PC-3 (cell line): Measurements from ENCODE around the gene PSG2.
A peak's percentile ranks its signal among the peaks of the same experiment; 100 is the strongest.
"Not testable (repeated sequence)": the region's sequence is repeated elsewhere in the genome, so short reads cannot be mapped to it uniquely, and the experiment has no call there.

Source experiments
- EZH2 ChIP-seq: fragments of 300-600 bp; sonication (generic); IDR thresholded peaks from one replicate; pipeline ENCODE4 v1.6.1; 2017; ENCODE audit warnings: antibody characterized with exemption, mild to moderate bottlenecking, low read length; ENCODE audit not compliant: unreplicated experiment
- EZH2phosphoT487 ChIP-seq: fragments of 300-600 bp; sonication (generic); IDR thresholded peaks from 2 replicates; pipeline ENCODE4 v1.6.1; 2018; ENCODE audit warnings: mild to moderate bottlenecking, antibody characterized with exemption, low read length, borderline replicate concordance
- TF ChIP-seq, protein P1 (sequence below): fragments of 300-600 bp; sonication (generic); conservative IDR thresholded peaks from 2 replicates; pipeline ENCODE4 v1.5.1; 2017; ENCODE audit warnings: antibody characterized with exemption, low read depth, mild to moderate bottlenecking, low read length

DNA sequence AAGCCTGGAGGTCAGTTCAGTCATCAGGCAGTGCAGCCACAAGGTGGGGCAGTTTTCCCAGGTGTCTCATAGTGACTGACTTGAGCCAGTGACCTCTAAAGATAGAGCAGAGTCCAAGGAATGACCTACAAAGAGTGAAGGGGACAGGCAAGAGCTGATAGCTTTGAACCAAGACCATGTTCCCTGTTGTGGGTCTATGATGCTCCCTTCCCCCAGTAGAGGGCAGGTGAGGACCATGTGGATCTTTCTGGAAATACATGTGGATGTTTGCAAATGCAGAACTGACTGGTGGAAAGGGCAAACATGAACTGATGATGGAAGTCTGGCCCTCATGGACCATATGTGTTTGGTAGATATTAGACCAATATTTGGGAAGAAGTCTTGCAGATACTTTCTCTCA lies 62.9 kb downstream of the PSG2 start:
- TF ChIP-seq, protein P1, sequence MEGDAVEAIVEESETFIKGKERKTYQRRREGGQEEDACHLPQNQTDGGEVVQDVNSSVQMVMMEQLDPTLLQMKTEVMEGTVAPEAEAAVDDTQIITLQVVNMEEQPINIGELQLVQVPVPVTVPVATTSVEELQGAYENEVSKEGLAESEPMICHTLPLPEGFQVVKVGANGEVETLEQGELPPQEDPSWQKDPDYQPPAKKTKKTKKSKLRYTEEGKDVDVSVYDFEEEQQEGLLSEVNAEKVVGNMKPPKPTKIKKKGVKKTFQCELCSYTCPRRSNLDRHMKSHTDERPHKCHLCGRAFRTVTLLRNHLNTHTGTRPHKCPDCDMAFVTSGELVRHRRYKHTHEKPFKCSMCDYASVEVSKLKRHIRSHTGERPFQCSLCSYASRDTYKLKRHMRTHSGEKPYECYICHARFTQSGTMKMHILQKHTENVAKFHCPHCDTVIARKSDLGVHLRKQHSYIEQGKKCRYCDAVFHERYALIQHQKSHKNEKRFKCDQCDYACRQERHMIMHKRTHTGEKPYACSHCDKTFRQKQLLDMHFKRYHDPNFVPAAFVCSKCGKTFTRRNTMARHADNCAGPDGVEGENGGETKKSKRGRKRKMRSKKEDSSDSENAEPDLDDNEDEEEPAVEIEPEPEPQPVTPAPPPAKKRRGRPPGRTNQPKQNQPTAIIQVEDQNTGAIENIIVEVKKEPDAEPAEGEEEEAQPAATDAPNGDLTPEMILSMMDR: peak; percentile 42
- not testable (repeated sequence) for TF ChIP-seq EZH2, EZH2phosphoT487
